Thyroid gland (tissue), 4 donors: Measurements from ENCODE around the gene PRKACA.

Experiments used
- POLR2A ChIP-seq, 2 donors: fragments of 450-650 bp; IDR thresholded peaks; one replicate each; pipeline ENCODE4 v1.6.1; 2017; ENCODE audit warnings: antibody characterized with exemption in 2 of 2, mild to moderate bottlenecking in 2 of 2, moderate library complexity in 1 of 2
- TF ChIP-seq, protein P1 (sequence below), 6 experiments: fragments of 200-600 bp in 3 of 6; fragments of 450-650 bp in 3 of 6; sonication (generic) in 3 of 6; IDR thresholded peaks; one replicate each; pipeline ENCODE4 v1.5.1; 2016 to 2019; ENCODE audit warnings: antibody characterized with exemption in 6 of 6, mild to moderate bottlenecking in 2 of 6, inconsistent platforms in 1 of 6, moderate library complexity in 1 of 6

DNA sequence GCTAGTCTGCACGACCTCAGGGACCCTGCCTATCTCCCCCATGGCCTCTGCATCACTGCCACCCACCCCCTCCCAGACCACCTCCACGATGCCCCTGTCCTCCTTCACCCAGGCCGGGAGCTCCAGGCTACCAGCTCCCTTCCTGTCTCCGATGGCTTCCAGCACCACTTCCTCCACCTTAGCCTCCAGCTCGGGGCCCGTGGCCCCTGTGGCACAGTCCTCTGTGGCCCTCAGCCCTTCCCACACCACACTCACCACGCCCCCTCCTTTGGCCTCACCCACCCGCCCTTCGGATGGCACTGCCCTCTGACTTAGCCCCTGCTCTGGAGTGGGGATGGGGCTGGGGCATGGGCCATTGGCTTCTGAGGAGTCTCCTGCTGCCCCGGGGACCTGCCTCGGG lies 62.8 kb downstream of the PRKACA start:
- TF ChIP-seq, protein P1, sequence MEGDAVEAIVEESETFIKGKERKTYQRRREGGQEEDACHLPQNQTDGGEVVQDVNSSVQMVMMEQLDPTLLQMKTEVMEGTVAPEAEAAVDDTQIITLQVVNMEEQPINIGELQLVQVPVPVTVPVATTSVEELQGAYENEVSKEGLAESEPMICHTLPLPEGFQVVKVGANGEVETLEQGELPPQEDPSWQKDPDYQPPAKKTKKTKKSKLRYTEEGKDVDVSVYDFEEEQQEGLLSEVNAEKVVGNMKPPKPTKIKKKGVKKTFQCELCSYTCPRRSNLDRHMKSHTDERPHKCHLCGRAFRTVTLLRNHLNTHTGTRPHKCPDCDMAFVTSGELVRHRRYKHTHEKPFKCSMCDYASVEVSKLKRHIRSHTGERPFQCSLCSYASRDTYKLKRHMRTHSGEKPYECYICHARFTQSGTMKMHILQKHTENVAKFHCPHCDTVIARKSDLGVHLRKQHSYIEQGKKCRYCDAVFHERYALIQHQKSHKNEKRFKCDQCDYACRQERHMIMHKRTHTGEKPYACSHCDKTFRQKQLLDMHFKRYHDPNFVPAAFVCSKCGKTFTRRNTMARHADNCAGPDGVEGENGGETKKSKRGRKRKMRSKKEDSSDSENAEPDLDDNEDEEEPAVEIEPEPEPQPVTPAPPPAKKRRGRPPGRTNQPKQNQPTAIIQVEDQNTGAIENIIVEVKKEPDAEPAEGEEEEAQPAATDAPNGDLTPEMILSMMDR (IDR thresholded peaks at IDR 0.05) = no peak
- no peak for TF ChIP-seq POLR2A (IDR thresholded peaks at IDR 0.05)
